Endothelial cell of umbilical vein (primary cell): ENCODE results near the gene PLEKHA4. TPM values are rescaled to one million over a fixed set of nuclear protein-coding genes. Genes with fewer than 3 reads are reported as not detected.

Source experiments
- BruUV-seq: library from RNA; stranded (reverse); fragments of 400-500 nt; replicated peaks from 2 replicates; lab custom pipeline; 2021; lab: Mats Ljungman, UMichigan
- CTCF ChIA-PET: fragments of 300-600, 350-600 bp; sonication (Branson Sonifier 250); formaldehyde crosslinking; loops from one replicate; lab custom pipeline; 2021; ENCODE audit warnings: antibody characterized with exemption, inconsistent platforms; lab: Charles Lee
- POLR2A ChIA-PET: fragments of 300-600, 350-600 bp; sonication (Branson Sonifier 250); formaldehyde crosslinking; loops from one replicate; lab custom pipeline; 2021; ENCODE audit warnings: antibody characterized with exemption, inconsistent platforms; lab: Charles Lee
- DNase-seq: peaks from one replicate; pipeline ENCODE4 v3.0.0-alpha.2; 2011; ENCODE audit warnings: low read depth, low spot score
- FAIRE-seq: peaks from 2 replicates; lab custom pipeline; 2011; peaks lifted over from hg19 to GRCh38; lab: Jason Lieb, UNC
- H2AFZ ChIP-seq: 2 replicates; pipeline ENCODE4 v1.6.0; 2012; ENCODE audit warnings: low read depth, low read length, control low read depth, inconsistent platforms
- H3K27ac ChIP-seq: 2 replicates; pipeline ENCODE4 v1.5.1; 2011; ENCODE audit warnings: low read depth, mild to moderate bottlenecking, control low read depth, low read length, moderate library complexity; ENCODE audit not compliant: insufficient read depth
- H3K27me3 ChIP-seq, 2 experiments: 2 replicates each; pipeline versions ENCODE4 v1.6.0 to v1.6.1; 2011; ENCODE audit warnings: low read length in 2 of 2, mixed read lengths in 1 of 2; ENCODE audit not compliant: control insufficient read depth in 2 of 2, insufficient read depth in 2 of 2
- H3K36me3 ChIP-seq, 2 experiments: 2 replicates in 1 of 2; 3 replicates in 1 of 2; pipeline ENCODE4 v1.5.1; 2011; ENCODE audit warnings: low read length in 2 of 2, mild to moderate bottlenecking in 1 of 2, moderate library complexity in 1 of 2; ENCODE audit not compliant: control insufficient read depth in 2 of 2, insufficient read depth in 2 of 2; ENCODE audit errors: extremely low read depth in 1 of 2
- H3K4me1 ChIP-seq: 3 replicates; pipeline ENCODE4 v1.5.1; 2011; ENCODE audit warnings: mild to moderate bottlenecking, low read length; ENCODE audit not compliant: control insufficient read depth, insufficient read depth; ENCODE audit errors: extremely low read depth
- H3K4me2 ChIP-seq: 2 replicates; pipeline ENCODE4 v1.6.1; 2011; ENCODE audit warnings: low read length, control low read depth, mixed read lengths; ENCODE audit not compliant: insufficient read depth
- H3K4me3 ChIP-seq, 3 experiments: fragments of 200-600 bp in 1 of 3; sonication (generic), shearing (Covaris generic) in 1 of 3; replicated peaks in 1 of 3; 2 replicates each; pipeline ENCODE4 v1.5.1; 2011 to 2016; ENCODE audit warnings: control low read depth in 3 of 3, low read length in 3 of 3, mild to moderate bottlenecking in 2 of 3, inconsistent platforms in 1 of 3, low read depth in 1 of 3, moderate library complexity in 1 of 3; ENCODE audit not compliant: insufficient read depth in 1 of 3
- H3K79me2 ChIP-seq: 2 replicates; pipeline ENCODE4 v1.6.0; 2012; ENCODE audit warnings: low read length, inconsistent platforms; ENCODE audit not compliant: control insufficient read depth, insufficient read depth
- H3K9ac ChIP-seq: replicated peaks from 2 replicates; pipeline ENCODE3; 2011; ENCODE audit warnings: low read length, control low read depth; ENCODE audit not compliant: insufficient read depth; ENCODE audit errors: extremely low read depth
- H3K9me1 ChIP-seq: replicated peaks from 3 replicates; pipeline ENCODE4 v1.6.0; 2011; ENCODE audit warnings: mild to moderate bottlenecking, low read length; ENCODE audit not compliant: control insufficient read depth, insufficient read depth; ENCODE audit errors: extremely low read depth
- H3K9me3 ChIP-seq: replicated peaks from 2 replicates; pipeline ENCODE4 v1.5.1; 2012; ENCODE audit warnings: low read length, inconsistent platforms; ENCODE audit not compliant: control insufficient read depth, insufficient read depth
- H4K20me1 ChIP-seq: replicated peaks from 2 replicates; pipeline ENCODE3; 2011; ENCODE audit warnings: mild to moderate bottlenecking, low read length; ENCODE audit not compliant: control insufficient read depth, insufficient read depth; ENCODE audit errors: extremely low read depth
- CTCF ChIP-seq, 2 donors: IDR thresholded peaks; 1 replicate in 1 of 2; 2 replicates in 1 of 2; pipeline ENCODE4 v1.5.1; 2011; ENCODE audit warnings: low read length in 2 of 2, mild to moderate bottlenecking in 2 of 2, moderate library complexity in 2 of 2, control low read depth in 1 of 2, inconsistent platforms in 1 of 2, low read depth in 1 of 2; ENCODE audit not compliant: insufficient read depth in 1 of 2; ENCODE audit errors: extremely low read depth in 1 of 2
- FOS ChIP-seq: IDR thresholded peaks from 2 replicates; pipeline ENCODE4 v1.6.1; 2011; ENCODE audit warnings: mild to moderate bottlenecking, low read length, moderate library complexity, borderline replicate concordance; ENCODE audit not compliant: insufficient read depth
- POLR2A ChIP-seq: IDR thresholded peaks from 2 replicates; pipeline ENCODE4 v1.6.1; 2012; ENCODE audit warnings: low read depth, mild to moderate bottlenecking, control low read depth, low read length
- POLR2AphosphoS5 ChIP-seq: IDR thresholded peaks from 2 replicates; pipeline ENCODE4 v1.6.1; 2012; ENCODE audit warnings: low read depth, mild to moderate bottlenecking, control low read depth, low read length, moderate library complexity; ENCODE audit not compliant: insufficient read depth
- dilution Hi-C: fragments of 300-500 bp; cut with MboI; formaldehyde crosslinking; loops from one replicate; pipeline ENCODE4 v1.15.0; 2019; ENCODE audit warnings: low sequenced_read_pairs; ENCODE audit not compliant: extremely low pct_ligation_motif_present
- intact Hi-C: fragments of 100-400 bp; cut with micrococcal nuclease; formaldehyde crosslinking; loops from one replicate; pipeline ENCODE4 v1.10.0; 2022
- polyA plus RNA-seq, 4 experiments: library from polyadenylated mRNA; depleted of rRNA in 3 of 4; stranded (reverse) in 3 of 4; unstranded in 1 of 4; fragments of >200 nt; gene quantifications; 2 replicates each; pipeline versions ENCODE4 v1.2.1 to v1.2.3, GENCODE V29; 2011 to 2012; ENCODE audit warnings: missing spikeins in 1 of 4
- total RNA-seq: library from RNA; stranded (reverse); gene quantifications from 2 replicates; pipeline ENCODE4 v1.2.3, GENCODE V29; 2021
- TF ChIP-seq, protein P1 (sequence below): IDR thresholded peaks from 2 replicates; pipeline ENCODE4 v1.6.1; 2011; ENCODE audit not compliant: insufficient read depth, insufficient read length

PLEKHA4 gene
- total and polyA plus RNA-seq, 2 donors (not counting 3 experiments of a cell fraction or from before 2014, with no cell fraction given): 4.5 to 10.1 TPM

- H4K20me1 ChIP-seq: no peaks in the 10 kb centered on the region
- H3K27ac ChIP-seq: no peak overlapping the region
- H3K4me3 ChIP-seq: no peak overlapping the region
- DNase-seq (no peak), FAIRE-seq (no peak)
- no peak overlapping the region for H3K4me2 ChIP-seq
- H3K79me2 ChIP-seq: no peaks in the 10 kb centered on the region
- no TSS peak for BruUV-seq
- intact Hi-C loops: no loop called here
- no peak overlapping the region for H3K9ac ChIP-seq
- dilution Hi-C loops: no loop called here
- H3K9me1 ChIP-seq: no peaks in the 10 kb centered on the region
- no peaks in the 10 kb centered on the region for H3K9me3 ChIP-seq
- TF ChIP-seq FOS (no peak), POLR2AphosphoS5 (no peak), POLR2A (no peak), CTCF (IDR thresholded peaks at IDR 0.05; ENCODE audit: extremely low read depth in 1 of 2, insufficient read depth in 1 of 2, low read depth in 1 of 2, low read length in 2 of 2) (no peak)
- TF ChIP-seq, protein P1, sequence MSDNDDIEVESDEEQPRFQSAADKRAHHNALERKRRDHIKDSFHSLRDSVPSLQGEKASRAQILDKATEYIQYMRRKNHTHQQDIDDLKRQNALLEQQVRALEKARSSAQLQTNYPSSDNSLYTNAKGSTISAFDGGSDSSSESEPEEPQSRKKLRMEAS: no peak
- H3K4me1 ChIP-seq: peaks cover under 1% of the 10 kb centered on the region
- no peak overlapping the region for H2AFZ ChIP-seq
- ChIA-PET POLR2A (no interaction called here), CTCF (no interaction called here)
- no peaks in the 10 kb centered on the region for H3K36me3 ChIP-seq
- no peaks in the 10 kb centered on the region for H3K27me3 ChIP-seq
Observed at GRCh38 chr19:48883726-48884125, 15.3 kb upstream of the PLEKHA4 start.
